ENCODE data around the gene NRIP1. TPM values are rescaled to one million over a fixed set of nuclear protein-coding genes. Genes with fewer than 3 reads are reported as not detected.
"Not testable (repeated sequence)": the region's sequence is repeated elsewhere in the genome, so short reads cannot be mapped to it uniquely, and the experiment has no call there.

NRIP1 gene
- total and polyA plus RNA-seq, 2 donors from 2014 or later: 7.4 to 60.4 TPM

DNA sequence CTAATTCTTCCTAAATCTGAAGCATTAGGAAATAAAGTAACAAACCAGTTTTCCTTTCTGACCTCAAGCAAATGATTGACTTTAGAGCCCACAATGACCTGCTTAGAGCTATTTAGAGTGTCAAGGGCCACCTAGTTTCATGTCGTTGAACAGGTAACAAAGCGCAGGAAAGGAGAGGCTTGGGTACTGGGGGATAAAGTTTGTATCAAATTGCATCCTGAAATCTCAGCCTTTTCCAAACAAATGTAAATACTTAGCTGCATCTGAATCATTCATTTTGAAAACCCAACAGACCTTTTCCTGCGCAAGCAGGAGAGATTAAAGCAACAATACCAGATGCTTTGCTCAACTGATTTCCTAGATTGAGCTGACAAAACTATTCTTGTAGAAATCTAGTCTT is 121.2 kb downstream of the NRIP1 start:
- FAIRE-seq: no peak
- intact Hi-C loops (cut with DNase I): no loop called here
- Histone ChIP-seq H3K27ac (ENCODE audit: low read depth in 2 of 2, low read length in 2 of 2) (no peak overlapping the region), H3K4me1 (ENCODE audit: control insufficient read depth in 2 of 3, insufficient read depth in 2 of 3, low read depth in 1 of 3, low read length in 3 of 3) (peaks cover 0 to 12% (median 3%) of the 10 kb centered on the region in 3 donors), H3K9me3 (ENCODE audit: control insufficient read depth in 2 of 3, insufficient read depth in 1 of 3, low read length in 3 of 3) (no peaks in the 10 kb centered on the region), H3K36me3 (ENCODE audit: control insufficient read depth in 2 of 3, insufficient read depth in 3 of 3, low read length in 3 of 3) (no peaks in the 10 kb centered on the region), H3K9ac (ENCODE audit: low read length in 3 of 3) (no peak overlapping the region), H3K4me3 (ENCODE audit: low read length in 3 of 3) (no peak overlapping the region), H3K27me3 (ENCODE audit: control insufficient read depth, insufficient read depth, low read length) (no peaks in the 10 kb centered on the region)
- TF ChIP-seq, protein P1, sequence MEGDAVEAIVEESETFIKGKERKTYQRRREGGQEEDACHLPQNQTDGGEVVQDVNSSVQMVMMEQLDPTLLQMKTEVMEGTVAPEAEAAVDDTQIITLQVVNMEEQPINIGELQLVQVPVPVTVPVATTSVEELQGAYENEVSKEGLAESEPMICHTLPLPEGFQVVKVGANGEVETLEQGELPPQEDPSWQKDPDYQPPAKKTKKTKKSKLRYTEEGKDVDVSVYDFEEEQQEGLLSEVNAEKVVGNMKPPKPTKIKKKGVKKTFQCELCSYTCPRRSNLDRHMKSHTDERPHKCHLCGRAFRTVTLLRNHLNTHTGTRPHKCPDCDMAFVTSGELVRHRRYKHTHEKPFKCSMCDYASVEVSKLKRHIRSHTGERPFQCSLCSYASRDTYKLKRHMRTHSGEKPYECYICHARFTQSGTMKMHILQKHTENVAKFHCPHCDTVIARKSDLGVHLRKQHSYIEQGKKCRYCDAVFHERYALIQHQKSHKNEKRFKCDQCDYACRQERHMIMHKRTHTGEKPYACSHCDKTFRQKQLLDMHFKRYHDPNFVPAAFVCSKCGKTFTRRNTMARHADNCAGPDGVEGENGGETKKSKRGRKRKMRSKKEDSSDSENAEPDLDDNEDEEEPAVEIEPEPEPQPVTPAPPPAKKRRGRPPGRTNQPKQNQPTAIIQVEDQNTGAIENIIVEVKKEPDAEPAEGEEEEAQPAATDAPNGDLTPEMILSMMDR (IDR thresholded peaks at IDR 0.05; ENCODE audit: borderline replicate concordance, extremely low read depth, insufficient read depth): no peak
- DNase-seq: peak in 2 of 5 donors; percentile 42 to 51

DNA sequence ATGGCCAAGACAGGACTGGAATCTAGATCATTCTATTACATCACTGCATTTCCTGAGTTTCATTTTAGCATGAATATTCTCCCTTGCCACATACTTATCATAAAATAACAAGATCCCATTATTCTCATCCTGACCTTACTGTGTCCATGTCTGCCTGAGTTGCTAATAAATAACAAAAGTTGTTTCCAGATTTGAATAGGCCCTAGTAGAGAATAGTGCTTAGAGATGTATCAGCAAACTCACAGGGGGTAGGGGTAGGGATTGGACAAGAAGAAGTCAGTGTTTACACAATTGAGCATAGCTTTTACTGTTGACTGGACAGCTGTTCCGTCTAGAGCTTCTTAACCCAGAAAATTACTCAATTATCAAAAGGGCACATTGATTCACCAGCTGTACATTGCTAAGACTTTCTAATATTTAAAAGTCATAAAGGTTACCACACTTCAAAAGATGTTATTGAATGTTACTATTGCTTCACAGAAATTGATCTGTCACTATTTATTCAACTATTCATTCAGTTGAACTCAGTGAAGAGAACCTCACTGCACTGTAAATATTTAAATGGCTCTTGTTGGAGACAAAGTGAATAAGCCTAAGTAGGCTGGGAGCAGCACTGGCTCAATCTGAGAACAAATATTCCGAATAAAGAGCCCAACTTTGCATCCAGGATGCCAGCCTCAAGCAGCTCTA is 121.9 kb downstream of the NRIP1 start:
- Histone ChIP-seq H3K27ac (ENCODE audit: low read depth in 2 of 2, low read length in 2 of 2) (no peak overlapping the region), H3K27me3 (ENCODE audit: control insufficient read depth, insufficient read depth, low read length) (no peaks in the 10 kb centered on the region), H3K4me3 (ENCODE audit: low read length in 3 of 3) (no peak overlapping the region), H3K9me3 (ENCODE audit: control insufficient read depth in 2 of 3, insufficient read depth in 1 of 3, low read length in 3 of 3) (no peaks in the 10 kb centered on the region), H3K36me3 (ENCODE audit: control insufficient read depth in 2 of 3, insufficient read depth in 3 of 3, low read length in 3 of 3) (no peaks in the 10 kb centered on the region), H3K4me1 (ENCODE audit: control insufficient read depth in 2 of 3, insufficient read depth in 2 of 3, low read depth in 1 of 3, low read length in 3 of 3) (peaks cover 0 to 12% (median 3%) of the 10 kb centered on the region in 3 donors), H3K9ac (ENCODE audit: low read length in 3 of 3) (no peak overlapping the region)
- DNase-seq (no peak), FAIRE-seq (no peak)
- intact Hi-C loops (cut with DNase I): no loop called here
- TF ChIP-seq, protein P1 (IDR thresholded peaks at IDR 0.05; ENCODE audit: borderline replicate concordance, extremely low read depth, insufficient read depth): no peak

DNA sequence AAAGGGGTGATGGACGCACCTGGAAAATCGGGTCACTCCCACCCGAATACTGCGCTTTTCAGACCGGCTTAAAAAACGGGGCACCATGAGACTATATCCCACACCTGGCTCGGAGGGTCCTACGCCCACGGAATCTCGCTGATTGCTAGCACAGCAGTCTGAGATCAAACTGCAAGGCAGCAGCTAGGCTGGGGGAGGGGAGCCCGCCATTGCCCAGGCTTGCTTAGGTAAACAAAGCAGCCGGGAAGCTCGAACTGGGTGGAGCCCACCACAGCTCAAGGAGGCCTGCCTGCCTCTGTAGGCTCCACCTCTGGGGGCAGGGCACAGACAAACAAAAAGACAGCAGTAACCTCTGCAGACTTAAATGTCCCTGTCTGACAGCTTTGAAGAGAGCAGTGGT is 137.5 kb downstream of the NRIP1 start:
- H3K27ac ChIP-seq (ENCODE audit: low read depth in 2 of 2, low read length in 2 of 2); H3K4me3 ChIP-seq (ENCODE audit: low read length in 3 of 3); DNase-seq; H3K27me3 ChIP-seq (ENCODE audit: control insufficient read depth, insufficient read depth, low read length); H3K9me3 ChIP-seq (ENCODE audit: control insufficient read depth in 2 of 3, insufficient read depth in 1 of 3, low read length in 3 of 3); intact Hi-C loops (cut with DNase I); H3K4me1 ChIP-seq (ENCODE audit: control insufficient read depth in 2 of 3, insufficient read depth in 2 of 3, low read depth in 1 of 3, low read length in 3 of 3); H3K36me3 ChIP-seq (ENCODE audit: control insufficient read depth in 2 of 3, insufficient read depth in 3 of 3, low read length in 3 of 3); FAIRE-seq; H3K9ac ChIP-seq (ENCODE audit: low read length in 3 of 3): not testable (repeated sequence)

DNA sequence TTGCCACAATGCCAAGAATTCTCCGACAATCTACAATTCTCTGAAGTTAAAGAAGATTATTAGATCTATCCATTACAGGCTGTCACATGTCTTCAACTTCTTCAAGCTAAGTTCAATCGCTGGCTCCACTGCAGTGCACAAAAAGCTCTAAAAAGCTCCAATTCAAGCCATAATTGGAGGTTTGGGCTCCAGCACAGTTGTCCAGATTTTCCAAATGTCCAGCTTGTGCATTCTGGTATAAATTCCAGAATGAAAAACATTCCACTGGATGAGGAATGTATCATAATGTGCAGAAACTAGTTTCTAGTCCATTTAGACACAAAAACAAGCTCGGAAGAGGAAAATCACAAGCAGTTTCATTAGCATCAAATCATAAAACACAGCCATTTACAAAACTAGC is 138.6 kb downstream of the NRIP1 start:
- H3K9ac ChIP-seq (ENCODE audit: low read length in 3 of 3): no peak overlapping the region
- no peak overlapping the region for H3K4me3 ChIP-seq (ENCODE audit: low read length in 3 of 3)
- TF ChIP-seq, protein P1 (IDR thresholded peaks at IDR 0.05; ENCODE audit: borderline replicate concordance, extremely low read depth, insufficient read depth): no peak
- FAIRE-seq (no peak), DNase-seq (no peak)
- no peaks in the 10 kb centered on the region for H3K36me3 ChIP-seq (ENCODE audit: control insufficient read depth in 2 of 3, insufficient read depth in 3 of 3, low read length in 3 of 3)
- H3K4me1 ChIP-seq (ENCODE audit: control insufficient read depth in 2 of 3, insufficient read depth in 2 of 3, low read depth in 1 of 3, low read length in 3 of 3): no peaks in the 10 kb centered on the region
- no peak overlapping the region for H3K27ac ChIP-seq (ENCODE audit: low read depth in 2 of 2, low read length in 2 of 2)
- H3K9me3 ChIP-seq (ENCODE audit: control insufficient read depth in 2 of 3, insufficient read depth in 1 of 3, low read length in 3 of 3): no peaks in the 10 kb centered on the region
- intact Hi-C loops (cut with DNase I): no loop called here
- H3K27me3 ChIP-seq (ENCODE audit: control insufficient read depth, insufficient read depth, low read length): no peaks in the 10 kb centered on the region

Measured in kidney (tissue), 14 donors.